ENCODE results near the gene CEBPA. TPM values are rescaled to one million over a fixed set of nuclear protein-coding genes. Genes with fewer than 3 reads are reported as not detected.

The CEBPA gene
- total and polyA plus RNA-seq, 3 donors from 2014 or later = 3.5 to 5.0 (median 4.7) TPM

GRCh38 chr19:33294058-33294798 is 8.1 kb downstream of the CEBPA start:
- no peak for DNase-seq
- TF ChIP-seq POLR2A (IDR thresholded peaks at IDR 0.05) (no peak), CTCF (IDR thresholded peaks at IDR 0.05) (no peak)
- no peak overlapping the region for H3K27ac ChIP-seq
- no peaks in the 10 kb centered on the region for H3K27me3 ChIP-seq
- no peaks in the 10 kb centered on the region for H3K9me3 ChIP-seq
- H3K4me1 ChIP-seq = no peaks in the 10 kb centered on the region
- H3K36me3 ChIP-seq (ENCODE audit: low read depth, missing control alignments) = no peaks in the 10 kb centered on the region
- H3K4me3 ChIP-seq = no peak overlapping the region
- WGBS, 2 donors = 70 to 75% methylated on average over 13 of the region's 13 CpGs
- intact Hi-C loops (cut with DNase I; ENCODE audit: low total_unique reads) = no loop called here

DNA sequence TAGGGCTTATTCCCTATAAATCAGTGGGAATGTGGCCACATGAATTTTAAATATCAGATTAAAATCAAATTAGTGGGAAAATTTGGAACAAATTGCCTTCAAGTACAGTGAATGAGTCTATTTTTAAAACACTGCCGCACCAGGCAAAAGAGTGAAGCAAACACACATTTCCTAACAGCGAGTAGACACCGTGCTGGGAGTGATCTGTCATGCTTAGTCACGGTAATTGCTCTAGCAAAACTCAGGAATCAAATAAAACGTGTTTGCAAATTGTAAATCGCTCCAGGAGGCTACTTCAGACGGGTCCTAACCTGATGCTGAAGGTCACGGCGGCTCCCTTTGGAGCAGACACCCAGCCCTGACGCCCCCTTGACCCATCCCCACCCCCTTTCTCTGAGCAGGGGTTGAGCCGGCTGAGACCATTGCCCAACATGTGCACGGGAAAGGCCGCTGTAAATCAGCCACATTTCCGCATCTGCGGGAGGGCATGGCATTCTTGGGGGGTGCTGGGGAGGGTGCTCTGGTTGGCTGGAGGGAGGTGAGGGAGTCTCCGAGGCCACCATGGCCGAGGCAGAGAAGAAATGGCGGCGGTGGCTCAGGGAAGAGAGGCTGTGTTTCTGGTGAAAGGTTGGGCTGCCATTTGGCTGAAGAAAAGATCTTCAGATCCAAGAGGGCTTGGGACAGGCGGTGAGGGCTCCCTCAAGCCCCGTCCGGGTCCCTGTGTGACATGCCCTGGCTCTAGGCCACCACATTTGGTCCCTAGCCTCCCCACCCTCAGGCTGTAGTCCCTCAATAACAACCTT is 8.9 kb downstream of the CEBPA start:
- Histone ChIP-seq H3K9me3 (no peaks in the 10 kb centered on the region), H3K27me3 (no peaks in the 10 kb centered on the region), H3K4me3 (no peak overlapping the region), H3K36me3 (ENCODE audit: low read depth, missing control alignments) (no peaks in the 10 kb centered on the region), H3K4me1 (no peaks in the 10 kb centered on the region), H3K27ac (no peak overlapping the region)
- TF ChIP-seq POLR2A (IDR thresholded peaks at IDR 0.05) = no peak
- no peak for TF ChIP-seq CTCF (IDR thresholded peaks at IDR 0.05)
- intact Hi-C loops (cut with DNase I; ENCODE audit: low total_unique reads) = no loop called here
- DNase-seq = no peak
- 29 to 55% methylated on average over 22 of the region's 22 CpGs for WGBS, 2 donors

GRCh38 chr19:33292595-33293254 is 9.6 kb downstream of the CEBPA start:
- Histone ChIP-seq H3K27ac (no peak overlapping the region), H3K4me3 (no peak overlapping the region), H3K9me3 (no peaks in the 10 kb centered on the region), H3K27me3 (no peaks in the 10 kb centered on the region), H3K36me3 (ENCODE audit: low read depth, missing control alignments) (no peaks in the 10 kb centered on the region), H3K4me1 (no peaks in the 10 kb centered on the region)
- intact Hi-C loops (cut with DNase I; ENCODE audit: low total_unique reads) = no loop called here
- TF ChIP-seq CTCF (IDR thresholded peaks at IDR 0.05) (no peak), POLR2A (IDR thresholded peaks at IDR 0.05) (no peak)
- DNase-seq = no peak
- 54 to 76% methylated on average over 16 of the region's 16 CpGs for WGBS, 2 donors

DNA sequence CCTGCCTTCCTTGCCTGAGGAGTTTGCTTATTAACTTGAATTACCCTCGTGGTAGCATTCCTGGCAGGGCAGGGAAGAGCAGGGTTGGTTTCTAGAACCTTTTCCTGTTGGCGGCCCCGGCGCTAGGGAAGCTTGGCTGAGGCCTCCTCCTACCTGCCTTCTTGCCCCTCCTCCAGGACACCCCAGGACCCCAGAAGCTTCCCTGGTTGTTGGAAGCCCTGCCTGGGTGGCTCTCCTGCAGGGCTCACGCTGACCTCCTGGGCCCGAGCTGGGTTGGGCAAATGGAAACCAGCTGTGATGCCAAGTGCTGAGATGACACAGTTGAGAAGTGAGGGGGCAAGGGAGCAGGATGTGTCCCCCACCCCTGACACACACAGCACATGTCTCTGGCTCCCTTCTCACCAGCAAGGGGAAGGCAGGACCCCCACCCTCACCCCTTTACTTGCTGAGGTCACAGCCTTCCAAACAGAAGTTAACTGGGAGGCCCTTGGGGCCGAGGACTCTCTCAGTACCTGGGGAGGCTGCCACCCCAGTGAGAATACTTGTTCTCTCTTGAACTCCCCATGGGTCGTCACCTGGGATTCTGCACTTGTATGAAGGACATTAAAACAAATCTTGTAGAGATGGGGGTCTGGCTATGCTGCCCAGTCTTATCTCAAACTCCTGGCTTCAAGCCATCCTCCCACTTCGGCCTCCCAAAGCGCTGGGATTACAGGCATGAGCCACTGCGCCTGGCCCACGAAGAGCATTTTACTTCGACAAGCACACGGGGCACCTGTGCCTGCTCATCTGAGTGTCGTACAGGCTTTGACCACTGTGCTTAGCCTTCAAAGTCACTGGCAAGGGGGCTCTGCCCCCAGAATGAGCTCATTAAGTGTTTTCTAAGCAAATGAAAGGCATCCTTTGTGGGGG is 10.5 kb downstream of the CEBPA start:
- Histone ChIP-seq H3K9me3 (no peaks in the 10 kb centered on the region), H3K27me3 (no peaks in the 10 kb centered on the region), H3K4me3 (no peak overlapping the region), H3K27ac (no peak overlapping the region), H3K4me1 (no peaks in the 10 kb centered on the region), H3K36me3 (ENCODE audit: low read depth, missing control alignments) (no peaks in the 10 kb centered on the region)
- WGBS, 2 donors = 87 to 88% methylated on average over 10 to 15 of the region's 15 CpGs
- intact Hi-C loops (cut with DNase I; ENCODE audit: low total_unique reads) = no loop called here
- no peak for TF ChIP-seq CTCF (IDR thresholded peaks at IDR 0.05)
- TF ChIP-seq POLR2A (IDR thresholded peaks at IDR 0.05) = no peak
- DNase-seq = no peak
